ENCODE measurements around the gene C10orf90.
A peak's percentile ranks its signal among the peaks of the same experiment; 100 is the strongest.

The C10orf90 gene

GRCh38 chr10:126479280-126479895 is 191.1 kb downstream of the C10orf90 start:
- no peak for TF ChIP-seq CTCF (IDR thresholded peaks at IDR 0.05; ENCODE audit: low read depth, low read length)
- Histone ChIP-seq H3K27me3 (ENCODE audit: insufficient read depth, low read depth, severe bottlenecking) (no peaks in the 10 kb centered on the region), H3K4me3 (ENCODE audit: low read depth, low read length) (no peak overlapping the region), H3K36me3 (no peaks in the 10 kb centered on the region), H3K9me3 (ENCODE audit: severe bottlenecking) (no peaks in the 10 kb centered on the region), H3K27ac (no peak overlapping the region)
- no peak for DNase-seq

GRCh38 chr10:126478546-126478945 is 191.9 kb downstream of the C10orf90 start:
- Histone ChIP-seq H3K9me3 (ENCODE audit: severe bottlenecking) (no peaks in the 10 kb centered on the region), H3K27ac (no peak overlapping the region), H3K27me3 (ENCODE audit: insufficient read depth, low read depth, severe bottlenecking) (no peaks in the 10 kb centered on the region), H3K4me3 (ENCODE audit: low read depth, low read length) (no peak overlapping the region), H3K36me3 (no peaks in the 10 kb centered on the region)
- no peak for TF ChIP-seq CTCF (IDR thresholded peaks at IDR 0.05; ENCODE audit: low read depth, low read length)
- no peak for DNase-seq

GRCh38 chr10:126476246-126476645 is 194.2 kb downstream of the C10orf90 start:
- no peak overlapping the region for H3K27ac ChIP-seq
- no peaks in the 10 kb centered on the region for H3K36me3 ChIP-seq
- H3K9me3 ChIP-seq (ENCODE audit: severe bottlenecking) = no peaks in the 10 kb centered on the region
- H3K4me3 ChIP-seq (ENCODE audit: low read depth, low read length) = no peak overlapping the region
- peak; percentile 75 for DNase-seq
- no peaks in the 10 kb centered on the region for H3K27me3 ChIP-seq (ENCODE audit: insufficient read depth, low read depth, severe bottlenecking)
- TF ChIP-seq CTCF (IDR thresholded peaks at IDR 0.05; ENCODE audit: low read depth, low read length) = peak; percentile 78

GRCh38 chr10:126475074-126475691 is 195.3 kb downstream of the C10orf90 start:
- H3K27ac ChIP-seq = no peak overlapping the region
- no peak for TF ChIP-seq CTCF (IDR thresholded peaks at IDR 0.05; ENCODE audit: low read depth, low read length)

GRCh38 chr10:126474031-126474430 is 196.5 kb downstream of the C10orf90 start:
- TF ChIP-seq CTCF (IDR thresholded peaks at IDR 0.05; ENCODE audit: low read depth, low read length) = no peak
- DNase-seq = no peak
- Histone ChIP-seq H3K36me3 (no peaks in the 10 kb centered on the region), H3K9me3 (ENCODE audit: severe bottlenecking) (no peaks in the 10 kb centered on the region), H3K27ac (no peak overlapping the region), H3K27me3 (ENCODE audit: insufficient read depth, low read depth, severe bottlenecking) (no peaks in the 10 kb centered on the region), H3K4me3 (ENCODE audit: low read depth, low read length) (no peak overlapping the region)

More at GRCh38 chr10:126475074-126475691, 195.3 kb downstream of the C10orf90 start:
- no peak for DNase-seq
- no peaks in the 10 kb centered on the region for H3K9me3 ChIP-seq (ENCODE audit: severe bottlenecking)
- no peaks in the 10 kb centered on the region for H3K36me3 ChIP-seq
- H3K4me3 ChIP-seq (ENCODE audit: low read depth, low read length) = no peak overlapping the region
- H3K27me3 ChIP-seq (ENCODE audit: insufficient read depth, low read depth, severe bottlenecking) = no peaks in the 10 kb centered on the region
